OCI-M2 (cell line): ENCODE results near the gene PRIM1.
"Not testable (repeated sequence)": the region's sequence is repeated elsewhere in the genome, so short reads cannot be mapped to it uniquely, and the experiment has no call there.

Source experiments
- DNase-seq: peaks from one replicate; lab custom pipeline; 2025; ENCODE audit not compliant: unreplicated experiment; lab: John Stamatoyannopoulos, UW

Gene PRIM1

GRCh38 chr12:56751712-56752598 is at the start of gene PRIM1:
Gene PRIM1 (minus strand): TSS chr12:56752323. CDS start chr12:56752298, 25 bp downstream.
- DNase-seq: peak; percentile 47

GRCh38 chr12:56800221-56800620 is 48.1 kb upstream of the PRIM1 start:
- DNase-seq: no peak

- DNase-seq: not testable (repeated sequence)
These were observed 47.2 kb upstream of the PRIM1 start for GRCh38 chr12:56799345-56799744.

GRCh38 chr12:56795791-56796190 is 43.7 kb upstream of the PRIM1 start:
- DNase-seq: not testable (repeated sequence)

GRCh38 chr12:56795046-56795562 is 43.0 kb upstream of the PRIM1 start:
- not testable (repeated sequence) for DNase-seq

GRCh38 chr12:56793124-56793523 is 41.0 kb upstream of the PRIM1 start:
- DNase-seq: not testable (repeated sequence)

- no peak for DNase-seq
These were observed 40.6 kb upstream of the PRIM1 start for GRCh38 chr12:56792678-56793077.

GRCh38 chr12:56789429-56789828 is 37.3 kb upstream of the PRIM1 start:
- not testable (repeated sequence) for DNase-seq

- DNase-seq: no peak
These were observed 35.4 kb upstream of the PRIM1 start for GRCh38 chr12:56787498-56787897.

- no peak for DNase-seq
These were observed 33.8 kb upstream of the PRIM1 start for GRCh38 chr12:56785874-56786273.

- DNase-seq: no peak
These were observed 33.2 kb upstream of the PRIM1 start for GRCh38 chr12:56785141-56785865.

GRCh38 chr12:56781726-56782125 is 29.6 kb upstream of the PRIM1 start:
- DNase-seq: no peak

GRCh38 chr12:56778756-56779155 is 26.6 kb upstream of the PRIM1 start:
- DNase-seq: no peak

- no peak for DNase-seq
These were observed 24.5 kb upstream of the PRIM1 start for GRCh38 chr12:56776654-56777053.

GRCh38 chr12:56775638-56776037 is 23.5 kb upstream of the PRIM1 start:
- DNase-seq: no peak

GRCh38 chr12:56773113-56773512 is 21.0 kb upstream of the PRIM1 start:
- no peak for DNase-seq

- no peak for DNase-seq
These were observed 20.5 kb upstream of the PRIM1 start for GRCh38 chr12:56772625-56773024.

- DNase-seq: no peak
These were observed 17.7 kb upstream of the PRIM1 start for GRCh38 chr12:56769868-56770267.

GRCh38 chr12:56768424-56768823 is 16.3 kb upstream of the PRIM1 start:
- DNase-seq: no peak

GRCh38 chr12:56766535-56766934 is 14.4 kb upstream of the PRIM1 start:
- DNase-seq: no peak

GRCh38 chr12:56763753-56764657 is 11.9 kb upstream of the PRIM1 start:
- DNase-seq: no peak
